ENCODE measurements around the gene DIPK1A.

DNA sequence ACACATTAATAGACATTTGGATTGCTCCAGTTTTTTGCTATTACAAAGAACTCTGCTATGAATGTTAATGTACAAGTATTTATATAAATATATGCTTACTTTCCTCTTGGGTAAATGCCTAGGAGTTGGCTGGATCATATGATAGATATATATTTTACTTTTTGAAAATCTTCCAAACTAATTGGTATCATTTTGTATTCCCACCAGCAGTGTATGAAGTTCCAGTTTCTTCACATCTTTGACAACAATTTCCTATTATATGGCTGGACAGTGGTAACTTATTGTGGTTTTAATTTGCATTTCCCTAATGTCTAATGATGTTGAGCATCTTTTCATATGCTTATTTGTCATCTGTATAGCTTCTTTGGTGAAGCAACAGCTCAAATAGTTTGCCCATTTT lies 23.8 kb upstream of the DIPK1A start:
- TF ChIP-seq, protein P1, sequence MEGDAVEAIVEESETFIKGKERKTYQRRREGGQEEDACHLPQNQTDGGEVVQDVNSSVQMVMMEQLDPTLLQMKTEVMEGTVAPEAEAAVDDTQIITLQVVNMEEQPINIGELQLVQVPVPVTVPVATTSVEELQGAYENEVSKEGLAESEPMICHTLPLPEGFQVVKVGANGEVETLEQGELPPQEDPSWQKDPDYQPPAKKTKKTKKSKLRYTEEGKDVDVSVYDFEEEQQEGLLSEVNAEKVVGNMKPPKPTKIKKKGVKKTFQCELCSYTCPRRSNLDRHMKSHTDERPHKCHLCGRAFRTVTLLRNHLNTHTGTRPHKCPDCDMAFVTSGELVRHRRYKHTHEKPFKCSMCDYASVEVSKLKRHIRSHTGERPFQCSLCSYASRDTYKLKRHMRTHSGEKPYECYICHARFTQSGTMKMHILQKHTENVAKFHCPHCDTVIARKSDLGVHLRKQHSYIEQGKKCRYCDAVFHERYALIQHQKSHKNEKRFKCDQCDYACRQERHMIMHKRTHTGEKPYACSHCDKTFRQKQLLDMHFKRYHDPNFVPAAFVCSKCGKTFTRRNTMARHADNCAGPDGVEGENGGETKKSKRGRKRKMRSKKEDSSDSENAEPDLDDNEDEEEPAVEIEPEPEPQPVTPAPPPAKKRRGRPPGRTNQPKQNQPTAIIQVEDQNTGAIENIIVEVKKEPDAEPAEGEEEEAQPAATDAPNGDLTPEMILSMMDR (IDR thresholded peaks at IDR 0.05; ENCODE audit: borderline replicate concordance, extremely low read depth, low read length, poor library complexity, severe bottlenecking) = no peak
- TF ChIP-seq EZH2 (IDR thresholded peaks at IDR 0.05; ENCODE audit: borderline replicate concordance, low read depth, low read length, severe bottlenecking) = no peak

Measured in DND-41 (cell line).